ENCODE results near the gene ACE.

ACE gene

GRCh38 chr17:63445571-63445953 is 31.3 kb upstream of the ACE start:
- ChIA-PET POLR2A (interaction anchor here (1.1 kb wide), 1 partner anchor 176 kb away, joined by 4 read pairs; the partner anchor contains the start of gene MAP3K3), CTCF (interaction anchor here (0.8 kb wide), 1 partner anchor 250 kb away, joined by 5 read pairs; no protein-coding TSS in a partner anchor)
- DNase-seq (ENCODE audit: extremely low spot score): no peak
- no peak for TF ChIP-seq BHLHE40 (IDR thresholded peaks at IDR 0.05; ENCODE audit: borderline replicate concordance)
- no peak for TF ChIP-seq TARDBP (IDR thresholded peaks at IDR 0.05)

GRCh38 chr17:63445954-63446752 is 30.7 kb upstream of the ACE start, which contains the start of gene CYB561:
Gene CYB561, minus strand, starts transcription at chr17:63446306. Its CDS starts 8,759 bp downstream, at chr17:63437547.
- TF ChIP-seq FOXM1 (IDR thresholded peaks at IDR 0.05; ENCODE audit: borderline replicate concordance) (peak; percentile 31; the same call in 1 of the 2 replicates), ARNT (IDR thresholded peaks at IDR 0.05) (peak; percentile 49; the same call in 1 of the 2 replicates), L3MBTL2 (conservative IDR thresholded peaks at IDR 0.05) (peak; percentile 44; the same call in 1 of the 2 replicates), SUZ12 (IDR thresholded peaks at IDR 0.05) (no peak), CTBP1 (IDR thresholded peaks at IDR 0.05; ENCODE audit: borderline replicate concordance) (no peak), LEF1 (IDR thresholded peaks at IDR 0.05; ENCODE audit: borderline replicate concordance) (0 out of 2 replicates have a peak, but pooled peaks have one; percentile 66)

GRCh38 chr17:63446753-63447470 is 29.9 kb upstream of the ACE start:
- ChIA-PET POLR2A (no interaction called here), CTCF (no interaction called here)
- DNase-seq (ENCODE audit: extremely low spot score): no peak
- TF ChIP-seq TARDBP (IDR thresholded peaks at IDR 0.05) (no peak), SP1 (IDR thresholded peaks at IDR 0.05) (no peak), ZNF384 (IDR thresholded peaks at IDR 0.05) (no peak), NFRKB (IDR thresholded peaks at IDR 0.05) (no peak), LEF1 (IDR thresholded peaks at IDR 0.05; ENCODE audit: borderline replicate concordance) (no peak), FOXK2 (IDR thresholded peaks at IDR 0.05) (no peak), ARNT (IDR thresholded peaks at IDR 0.05) (no peak), CTBP1 (IDR thresholded peaks at IDR 0.05; ENCODE audit: borderline replicate concordance) (no peak), SUZ12 (IDR thresholded peaks at IDR 0.05) (no peak)

More at GRCh38 chr17:63445954-63446752, 30.7 kb upstream of the ACE start, which contains the start of gene CYB561:
- DNase-seq (ENCODE audit: extremely low spot score): peak; percentile 85
- CTCF ChIA-PET: interaction anchor here (0.6 kb wide), 2 partner anchors 169 to 963 kb away, joined by 3 to 4 read pairs; no protein-coding TSS in a partner anchor
- POLR2A ChIA-PET: no interaction called here

- TF ChIP-seq FOXM1 (IDR thresholded peaks at IDR 0.05; ENCODE audit: borderline replicate concordance) (no peak), FOXA1 (IDR thresholded peaks at IDR 0.05) (no peak), SUZ12 (IDR thresholded peaks at IDR 0.05) (no peak), CTBP1 (IDR thresholded peaks at IDR 0.05; ENCODE audit: borderline replicate concordance) (no peak), ARNT (IDR thresholded peaks at IDR 0.05) (no peak), SP1 (IDR thresholded peaks at IDR 0.05) (no peak), NFRKB (IDR thresholded peaks at IDR 0.05) (no peak)
- DNase-seq (ENCODE audit: extremely low spot score): no peak
- ChIA-PET CTCF (no interaction called here), POLR2A (interaction anchor here (0.8 kb wide), 1 partner anchor 13 kb away, joined by 3 read pairs; no protein-coding TSS in a partner anchor)
Observed at GRCh38 chr17:63447471-63448009, 29.3 kb upstream of the ACE start.

GRCh38 chr17:63448655-63449054 is 28.2 kb upstream of the ACE start:
- POLR2A ChIA-PET: no interaction called here
- CTCF ChIA-PET: no interaction called here
- DNase-seq (ENCODE audit: extremely low spot score): no peak
- TF ChIP-seq NFRKB (IDR thresholded peaks at IDR 0.05) (no peak), LEF1 (IDR thresholded peaks at IDR 0.05; ENCODE audit: borderline replicate concordance) (no peak), SP1 (IDR thresholded peaks at IDR 0.05) (no peak), FOXK2 (IDR thresholded peaks at IDR 0.05) (no peak), CTBP1 (IDR thresholded peaks at IDR 0.05; ENCODE audit: borderline replicate concordance) (no peak), L3MBTL2 (conservative IDR thresholded peaks at IDR 0.05) (no peak), HDGF (IDR thresholded peaks at IDR 0.05; ENCODE audit: borderline replicate concordance) (no peak), FOXA1 (IDR thresholded peaks at IDR 0.05) (no peak)

GRCh38 chr17:63450551-63450950 is 26.3 kb upstream of the ACE start:
- CTCF ChIA-PET: no interaction called here
- POLR2A ChIA-PET: interaction anchor here (1.0 kb wide), 1 partner anchor 19 kb away, joined by 3 read pairs; no protein-coding TSS in a partner anchor
- no peak for DNase-seq (ENCODE audit: extremely low spot score)
- TF ChIP-seq SUZ12 (IDR thresholded peaks at IDR 0.05) (no peak), ARNT (IDR thresholded peaks at IDR 0.05) (no peak), FOXK2 (IDR thresholded peaks at IDR 0.05) (no peak), NFRKB (IDR thresholded peaks at IDR 0.05) (no peak), CTBP1 (IDR thresholded peaks at IDR 0.05; ENCODE audit: borderline replicate concordance) (no peak), PKNOX1 (IDR thresholded peaks at IDR 0.05) (no peak)

- DNase-seq (ENCODE audit: extremely low spot score): no peak
- TF ChIP-seq HDGF (IDR thresholded peaks at IDR 0.05; ENCODE audit: borderline replicate concordance) (no peak), ARNT (IDR thresholded peaks at IDR 0.05) (no peak), SUZ12 (IDR thresholded peaks at IDR 0.05) (no peak), FOXK2 (IDR thresholded peaks at IDR 0.05) (no peak), NFRKB (IDR thresholded peaks at IDR 0.05) (no peak), ELF4 (IDR thresholded peaks at IDR 0.05) (no peak), CTBP1 (IDR thresholded peaks at IDR 0.05; ENCODE audit: borderline replicate concordance) (no peak)
- CTCF ChIA-PET: no interaction called here
- POLR2A ChIA-PET: interaction anchor here (1.0 kb wide), 1 partner anchor 19 kb away, joined by 3 read pairs; no protein-coding TSS in a partner anchor
Observed at GRCh38 chr17:63451150-63451549, 25.7 kb upstream of the ACE start.

All from HEK293T (cell line).